HG03521 (cell line): ENCODE data around the gene SUMF2.
"Not testable (repeated sequence)": the region's sequence is repeated elsewhere in the genome, so short reads cannot be mapped to it uniquely, and the experiment has no call there.

ENCODE experiments used
- ATAC-seq: cut with Tn5 transposase; IDR thresholded peaks from one replicate; pipeline ENCODE4 v1.9.1; 2021; ENCODE audit warnings: mild to moderate bottlenecking, moderate library complexity; ENCODE audit not compliant: unreplicated experiment

Gene SUMF2

DNA sequence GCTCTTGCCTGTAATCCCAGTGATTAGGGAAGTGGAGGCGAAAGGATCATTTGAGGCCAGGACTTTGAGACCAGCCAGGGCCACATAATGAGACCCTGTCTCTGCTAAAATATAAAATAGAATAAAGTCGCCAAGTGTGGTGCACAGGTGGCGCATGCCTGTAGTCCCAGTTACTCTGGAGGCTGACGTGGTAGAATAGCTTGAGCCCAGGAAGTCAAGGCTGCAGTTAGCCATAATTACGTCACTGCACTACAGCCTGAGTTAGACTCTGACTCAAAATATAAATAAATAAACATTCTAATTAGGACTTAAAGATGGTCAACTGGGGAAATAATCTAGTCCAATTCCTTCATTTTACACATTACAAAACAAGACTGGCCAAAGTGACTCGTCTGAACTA, 41.4 kb downstream of the SUMF2 start:
- no peak for ATAC-seq

DNA sequence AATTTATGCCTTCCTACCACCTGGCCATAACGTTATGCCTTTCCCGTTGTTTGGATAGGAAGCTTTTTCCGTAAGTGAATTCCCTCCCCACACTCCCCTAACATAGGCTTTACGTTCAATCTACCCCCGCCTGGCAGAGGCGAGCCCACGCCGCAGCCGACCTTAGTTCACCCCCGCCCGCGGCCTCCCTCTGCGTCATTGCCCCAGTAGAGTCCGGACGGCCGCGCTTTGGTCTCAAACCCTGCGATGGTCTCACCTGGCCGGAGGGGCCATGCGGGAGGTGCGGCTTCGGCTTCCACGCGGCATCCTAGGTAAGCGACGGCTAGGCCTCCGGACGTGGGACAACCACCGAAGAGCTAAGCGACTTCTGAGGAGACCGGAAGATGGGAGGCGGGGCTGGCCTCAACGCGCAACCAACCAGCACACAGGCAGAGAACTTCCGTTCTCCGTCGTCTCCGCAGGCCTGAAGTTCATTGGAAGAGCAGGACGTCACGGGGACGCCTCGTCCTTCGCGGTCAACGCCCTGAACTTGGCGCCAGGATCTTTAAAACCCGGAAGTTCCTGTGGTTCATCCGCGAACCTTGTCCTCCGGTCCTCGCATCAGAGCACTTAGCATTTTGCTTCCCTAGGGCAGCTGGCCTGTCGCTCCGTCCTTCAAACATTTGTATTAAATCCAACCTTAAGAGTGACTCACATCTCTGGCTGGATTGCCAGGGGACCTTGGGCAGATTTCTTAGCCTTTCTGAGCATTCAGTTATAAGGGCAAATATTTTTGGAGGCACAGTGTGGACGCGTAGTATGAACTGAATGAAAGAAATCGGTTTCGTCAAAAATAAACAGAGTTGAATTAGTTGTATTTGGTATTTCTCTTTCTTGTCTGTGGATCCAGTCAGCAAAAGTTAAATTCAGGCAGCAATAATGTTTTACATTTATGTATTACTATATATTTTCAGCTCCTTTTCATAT, 42.3 kb downstream of the SUMF2 start, which contains the start of gene CHCHD2:
Gene CHCHD2 (minus strand): TSS at position 369 of the 966 bp plus-strand sequence. CDS start 63 bp downstream, at position 306.
- peak; percentile 100 for ATAC-seq

- no peak for ATAC-seq
Measured at GRCh38 chr7:56107954-56108258, 43.8 kb downstream of the SUMF2 start.

- no peak for ATAC-seq
Measured at GRCh38 chr7:56110611-56111010, 46.5 kb downstream of the SUMF2 start.

GRCh38 chr7:56112244-56112643, 48.2 kb downstream of the SUMF2 start:
- ATAC-seq = not testable (repeated sequence)

DNA sequence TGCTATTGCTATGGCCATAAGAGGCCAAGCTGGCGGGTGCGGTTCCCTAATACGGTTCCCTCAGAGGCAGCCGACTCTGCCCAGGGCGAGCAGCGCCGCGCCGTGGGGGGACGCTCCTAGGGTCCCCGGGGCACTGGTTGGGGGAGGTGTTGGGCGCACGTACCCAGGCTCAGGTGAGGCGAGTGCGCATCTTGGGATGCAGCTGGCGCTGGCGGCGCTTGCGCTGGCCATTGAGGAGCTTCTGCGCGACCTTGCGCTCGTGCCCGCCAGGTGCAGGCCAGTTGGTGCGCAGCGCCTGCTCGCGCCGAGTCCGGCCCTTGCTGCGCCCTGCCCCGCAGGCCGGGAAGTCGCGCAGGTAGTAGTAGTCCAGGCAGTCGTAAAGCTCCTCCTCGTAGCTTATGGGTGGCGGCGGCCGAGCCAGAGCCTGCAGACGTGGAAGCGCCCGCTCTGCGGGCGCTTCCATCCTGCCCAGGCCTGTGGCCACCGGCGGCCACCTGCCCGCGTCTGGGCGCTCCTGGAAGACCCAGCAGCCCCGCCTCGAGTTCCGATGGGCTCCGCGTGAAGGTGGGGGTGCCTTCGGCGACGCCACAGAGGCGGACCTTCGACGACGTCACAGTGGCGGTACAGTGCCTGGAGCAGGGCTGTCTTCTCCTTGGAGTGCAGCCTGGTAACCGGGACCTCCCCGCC, 51.9 kb downstream of the SUMF2 start, which contains the start of gene NUPR2:
Gene NUPR2 (minus strand): TSS at position 566 of the 687 bp plus-strand sequence. CDS start 103 bp downstream, at position 463.
- no peak for ATAC-seq

GRCh38 chr7:56121440-56121839, 57.4 kb downstream of the SUMF2 start:
- ATAC-seq = no peak

DNA sequence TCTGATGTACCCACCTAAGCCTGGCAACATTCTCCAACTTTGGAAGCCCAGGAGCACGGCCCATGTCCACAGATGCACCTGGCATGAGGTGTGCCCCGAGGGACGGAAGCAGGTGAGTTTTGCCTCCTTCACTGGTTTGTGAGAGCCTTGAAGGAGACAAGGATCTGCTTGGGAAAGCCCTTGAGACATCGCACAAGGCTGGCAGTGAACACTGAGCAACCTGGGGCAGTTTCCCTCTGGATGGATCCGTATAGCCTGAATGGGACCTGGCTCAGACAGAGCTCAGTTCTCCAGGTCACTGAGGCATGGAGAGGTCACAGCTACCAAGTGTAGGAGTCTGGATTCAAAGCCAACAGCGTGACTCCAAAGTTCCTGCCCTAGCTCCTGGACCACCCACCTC, 60.9 kb downstream of the SUMF2 start:
- no peak for ATAC-seq

- no peak for ATAC-seq
Measured at GRCh38 chr7:56125831-56126230, 61.7 kb downstream of the SUMF2 start.

DNA sequence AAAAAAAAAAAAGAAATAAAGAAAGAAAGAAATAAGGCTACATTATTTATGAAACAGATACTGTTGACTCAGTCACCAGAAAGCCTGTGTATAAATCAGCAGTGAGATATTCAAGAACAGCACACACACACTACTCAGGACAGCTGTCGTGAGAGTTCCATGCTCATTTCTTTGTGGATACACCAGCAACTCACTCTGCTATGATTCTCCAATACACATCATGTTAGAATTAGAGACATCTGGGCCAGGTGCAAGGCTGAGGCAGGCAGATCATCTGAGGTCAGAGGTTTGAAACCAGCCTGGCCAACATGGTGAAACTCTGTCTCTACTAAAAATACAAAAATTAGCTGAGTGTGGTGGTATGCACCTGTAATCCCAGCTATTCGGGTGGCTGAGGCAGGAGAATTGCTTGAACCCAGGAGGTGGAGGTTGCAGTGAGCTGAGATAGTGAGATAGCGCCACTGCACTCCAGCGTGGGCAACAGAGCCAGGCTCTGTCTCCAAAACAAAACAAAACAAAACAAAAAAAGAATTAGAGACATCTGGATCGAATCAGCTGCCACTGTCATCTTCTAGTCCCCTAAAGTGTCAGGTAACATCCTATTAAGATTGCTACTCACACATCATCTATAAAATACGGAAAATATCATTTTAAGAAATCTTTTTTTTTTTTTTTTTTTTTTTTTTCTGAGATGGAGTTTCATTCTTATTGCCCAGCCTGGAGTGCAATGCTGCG, 63.3 kb downstream of the SUMF2 start:
- ATAC-seq = no peak
